ENCODE measurements around the gene ECPAS.

DNA sequence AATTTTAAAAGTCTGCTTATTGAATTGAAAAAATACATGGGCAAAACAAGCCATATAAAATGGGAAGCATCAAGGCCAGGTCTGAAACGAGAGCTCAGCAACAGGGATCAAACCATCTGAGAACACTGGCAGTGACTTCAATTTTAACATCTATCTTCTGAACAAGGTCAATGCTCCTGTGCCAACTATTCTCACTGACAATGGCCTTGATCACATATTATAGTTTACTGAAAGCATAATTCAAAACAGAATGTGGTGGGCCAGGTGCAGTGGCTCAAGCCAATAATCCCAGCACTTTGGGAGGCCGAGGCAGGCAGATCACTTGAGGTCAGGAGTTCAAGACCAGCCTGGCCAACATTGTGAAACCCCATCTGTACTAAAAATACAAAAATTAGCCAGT is 9.0 kb downstream of the ECPAS start:
- TF ChIP-seq POLR2A (IDR thresholded peaks at IDR 0.05) (no peak), CTCF (IDR thresholded peaks at IDR 0.05) (no peak)
